NCI-H82 (cell line): ENCODE results near the gene GNE.
"Not testable (repeated sequence)": the region's sequence is repeated elsewhere in the genome, so short reads cannot be mapped to it uniquely, and the experiment has no call there.

Experiments used
- DNase-seq: peaks from one replicate; lab custom pipeline; 2025; lab: John Stamatoyannopoulos, UW

The GNE gene, protein sequence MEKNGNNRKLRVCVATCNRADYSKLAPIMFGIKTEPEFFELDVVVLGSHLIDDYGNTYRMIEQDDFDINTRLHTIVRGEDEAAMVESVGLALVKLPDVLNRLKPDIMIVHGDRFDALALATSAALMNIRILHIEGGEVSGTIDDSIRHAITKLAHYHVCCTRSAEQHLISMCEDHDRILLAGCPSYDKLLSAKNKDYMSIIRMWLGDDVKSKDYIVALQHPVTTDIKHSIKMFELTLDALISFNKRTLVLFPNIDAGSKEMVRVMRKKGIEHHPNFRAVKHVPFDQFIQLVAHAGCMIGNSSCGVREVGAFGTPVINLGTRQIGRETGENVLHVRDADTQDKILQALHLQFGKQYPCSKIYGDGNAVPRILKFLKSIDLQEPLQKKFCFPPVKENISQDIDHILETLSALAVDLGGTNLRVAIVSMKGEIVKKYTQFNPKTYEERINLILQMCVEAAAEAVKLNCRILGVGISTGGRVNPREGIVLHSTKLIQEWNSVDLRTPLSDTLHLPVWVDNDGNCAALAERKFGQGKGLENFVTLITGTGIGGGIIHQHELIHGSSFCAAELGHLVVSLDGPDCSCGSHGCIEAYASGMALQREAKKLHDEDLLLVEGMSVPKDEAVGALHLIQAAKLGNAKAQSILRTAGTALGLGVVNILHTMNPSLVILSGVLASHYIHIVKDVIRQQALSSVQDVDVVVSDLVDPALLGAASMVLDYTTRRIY

DNA sequence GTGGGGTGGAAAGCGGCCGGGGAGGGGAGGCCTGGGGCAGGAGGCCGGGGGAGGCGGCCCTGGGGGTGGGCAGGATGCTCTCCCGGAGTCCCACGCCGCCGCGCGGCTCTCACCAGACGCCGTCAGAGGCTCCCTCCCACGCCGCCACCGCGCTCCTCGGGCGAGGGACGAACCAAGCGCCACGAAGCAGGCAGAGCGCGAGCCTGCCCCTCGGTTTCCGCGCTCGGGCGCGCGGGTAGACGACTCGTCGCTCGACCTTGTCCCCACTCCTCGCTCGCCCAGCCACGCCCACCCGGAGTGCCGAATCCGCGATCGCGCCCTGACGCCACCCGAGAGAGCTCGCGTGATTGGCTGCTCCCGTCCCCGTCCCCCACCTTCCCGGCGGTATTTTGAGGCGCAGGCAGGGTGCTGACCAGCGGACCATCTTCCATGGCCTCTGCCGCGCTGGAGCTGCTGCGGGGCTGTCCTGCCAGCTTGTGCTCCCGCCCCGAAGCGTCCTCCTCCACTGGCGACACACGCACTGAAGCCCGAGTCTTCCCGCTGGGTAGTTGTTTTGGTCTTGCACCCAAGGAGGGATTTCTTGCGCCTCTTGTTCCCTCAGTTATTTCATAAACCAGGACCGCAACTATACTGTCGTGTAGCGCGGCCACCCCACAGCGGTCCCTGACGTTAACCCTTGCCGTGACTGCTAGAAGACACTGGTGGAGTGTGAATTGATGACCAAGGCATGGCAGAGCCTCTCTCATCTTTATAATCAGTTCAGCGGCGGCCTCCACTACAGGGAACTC lies at the start of gene GNE:
Gene GNE, minus strand, starts transcription at position 241 of the 788 bp plus-strand sequence. CDS start 9,093 bp downstream, outside the sequence.
- DNase-seq, result peak; percentile 94

DNA sequence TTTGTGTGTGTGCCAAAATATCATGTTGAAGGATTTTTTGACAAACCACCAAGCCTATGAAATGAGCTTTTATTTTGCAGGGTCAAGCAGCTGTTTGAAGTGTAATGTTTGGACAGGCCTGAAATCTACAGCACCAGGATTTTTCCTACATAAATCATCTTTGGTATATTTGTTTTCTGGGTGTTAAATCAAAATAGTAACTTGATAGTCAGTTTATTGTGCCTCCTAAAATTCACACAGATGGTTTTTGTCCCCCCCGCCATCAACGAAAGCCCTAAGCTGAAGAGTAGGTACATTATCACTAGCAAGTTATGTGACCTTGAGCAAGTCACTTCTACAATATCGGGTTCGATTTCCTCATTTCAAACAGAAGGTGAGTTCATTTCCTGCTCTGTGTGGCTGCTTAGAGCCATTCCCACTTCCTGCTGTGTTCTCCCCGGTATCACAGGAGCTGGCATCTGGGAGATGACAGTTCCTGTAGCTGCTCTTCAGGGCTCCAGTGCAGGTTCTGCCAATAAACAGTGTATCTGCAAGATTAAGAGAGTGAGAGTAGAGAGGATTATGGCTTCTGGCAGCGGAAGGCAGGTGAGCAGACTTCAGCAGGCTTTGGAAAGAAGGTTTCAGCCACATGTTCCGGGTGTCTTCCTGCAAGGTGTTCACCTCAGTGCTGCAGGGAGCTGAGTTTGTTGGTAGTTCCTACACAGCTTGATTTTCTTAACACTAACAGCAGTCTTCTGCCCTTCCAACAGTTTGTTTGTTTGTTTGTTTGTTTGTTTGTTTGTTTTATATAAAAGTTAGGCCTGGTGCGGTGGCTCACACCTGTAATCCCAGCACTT lies 48.4 kb upstream of the GNE start:
- DNase-seq, result peak; percentile 61

DNA sequence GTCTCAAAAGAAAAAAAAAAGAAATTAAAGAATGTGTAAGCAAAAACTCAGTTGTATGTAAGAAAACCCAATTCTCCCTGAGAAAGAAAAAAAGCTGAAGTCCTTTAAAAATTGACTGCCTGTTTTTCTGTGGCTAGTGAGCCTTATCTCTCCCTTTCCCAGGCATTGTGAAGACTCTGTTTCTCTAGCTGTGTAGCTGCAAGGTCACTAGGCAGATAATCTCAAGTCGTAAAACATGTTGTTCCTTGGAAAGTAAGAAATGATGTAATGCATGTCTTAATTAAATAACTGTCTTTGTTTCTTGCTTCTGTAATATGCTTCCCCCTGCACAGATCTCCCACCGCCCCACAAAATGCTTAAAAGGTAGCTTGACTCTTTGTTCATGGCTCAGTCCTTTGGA lies 46.1 kb upstream of the GNE start:
- not testable (repeated sequence) for DNase-seq

DNA sequence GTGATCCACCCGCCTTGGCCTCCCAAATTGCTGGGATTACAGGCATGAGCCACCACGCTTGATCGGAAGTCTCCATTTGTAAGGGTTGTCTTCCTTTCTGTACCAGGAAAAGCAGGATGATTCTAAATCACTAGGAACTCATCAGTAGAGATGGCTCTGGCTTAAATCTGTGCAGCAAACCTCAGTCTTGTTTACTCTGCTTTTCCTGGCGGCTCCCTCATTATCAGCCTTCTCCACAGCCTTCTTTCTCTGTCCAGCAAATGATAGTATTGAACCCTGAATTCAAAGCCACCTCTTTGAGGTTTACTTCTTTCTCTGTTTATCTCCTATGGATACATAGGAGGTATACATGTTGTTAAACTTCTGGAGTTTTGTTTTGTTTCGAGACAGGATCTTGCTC lies 43.0 kb upstream of the GNE start:
- DNase-seq, result no peak

DNA sequence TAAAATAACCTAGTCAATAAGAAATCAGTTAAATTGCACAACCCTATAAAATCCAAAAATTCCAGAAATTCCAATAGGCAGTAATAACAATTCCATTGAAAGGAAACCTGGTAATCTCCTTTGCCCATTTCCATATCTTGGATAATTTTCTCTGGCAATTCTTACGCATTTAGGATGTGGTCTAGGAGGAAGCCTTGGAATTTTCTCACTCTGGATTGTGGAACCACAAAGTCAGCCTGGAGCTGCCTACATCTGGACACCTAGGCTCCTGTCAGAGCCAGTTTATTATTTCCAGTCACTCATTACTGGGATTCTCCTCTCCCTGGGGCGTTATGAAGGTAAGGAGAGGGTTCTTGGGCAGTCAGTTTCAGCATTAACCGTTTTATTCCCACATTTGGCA lies 40.3 kb upstream of the GNE start:
- DNase-seq, result no peak

DNA sequence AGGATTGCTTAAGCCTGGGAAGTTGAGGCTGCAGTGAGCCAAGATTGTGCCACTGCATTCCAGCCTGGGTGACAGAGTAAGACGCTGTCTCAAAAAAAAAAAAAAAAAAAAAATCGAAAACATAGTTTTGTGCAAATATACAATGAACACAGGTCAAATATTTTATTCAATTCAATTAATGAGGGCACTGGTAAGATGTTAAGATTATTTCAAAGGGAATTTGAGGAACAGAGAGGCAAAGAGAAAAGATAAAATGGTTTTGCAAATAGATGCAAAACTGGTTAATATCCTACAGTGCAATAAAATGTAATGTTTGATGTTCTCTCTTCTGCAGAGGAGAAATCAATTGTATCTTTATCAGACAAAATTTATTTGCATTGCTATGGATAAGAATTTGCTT lies 39.5 kb upstream of the GNE start:
- no peak for DNase-seq

DNA sequence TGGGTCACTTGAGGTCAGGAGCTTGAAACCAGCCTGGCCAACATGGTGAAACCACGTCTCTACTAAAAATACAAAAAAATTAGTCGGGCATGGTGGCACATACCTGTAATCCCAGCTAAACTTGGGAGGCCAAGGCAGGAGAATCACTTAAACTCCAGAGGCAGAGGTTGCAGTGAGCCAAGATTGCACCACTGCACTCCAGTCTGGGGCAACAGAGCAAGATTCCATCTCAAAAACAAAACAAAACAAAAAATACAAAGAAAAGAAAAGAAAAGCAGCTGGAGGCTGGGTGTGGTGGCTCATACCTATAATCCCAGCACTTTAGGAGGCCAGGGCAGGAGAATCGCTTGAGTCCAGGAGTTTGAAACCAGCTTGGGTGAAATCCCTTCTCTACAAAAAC lies 36.7 kb upstream of the GNE start:
- DNase-seq, result not testable (repeated sequence)

DNA sequence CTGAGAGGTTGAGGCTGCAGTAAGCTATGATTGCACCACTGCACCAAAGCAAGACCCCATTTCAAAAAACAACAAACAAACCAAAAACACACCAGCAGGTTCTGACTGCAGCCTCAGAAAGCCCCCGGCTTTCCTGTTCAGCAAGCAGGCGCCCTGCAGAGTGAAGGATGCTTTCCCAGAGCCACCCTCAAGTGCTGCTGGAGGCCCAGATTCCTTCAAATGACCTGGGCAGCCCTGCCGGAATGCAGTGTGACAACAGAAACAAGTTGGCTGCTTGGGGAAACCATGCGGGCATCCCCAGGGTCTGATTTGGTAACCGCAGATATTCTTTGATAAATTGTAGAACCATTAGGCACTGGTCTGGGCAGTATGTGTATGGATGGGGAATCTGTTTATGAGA lies 35.7 kb upstream of the GNE start:
- no peak for DNase-seq

DNA sequence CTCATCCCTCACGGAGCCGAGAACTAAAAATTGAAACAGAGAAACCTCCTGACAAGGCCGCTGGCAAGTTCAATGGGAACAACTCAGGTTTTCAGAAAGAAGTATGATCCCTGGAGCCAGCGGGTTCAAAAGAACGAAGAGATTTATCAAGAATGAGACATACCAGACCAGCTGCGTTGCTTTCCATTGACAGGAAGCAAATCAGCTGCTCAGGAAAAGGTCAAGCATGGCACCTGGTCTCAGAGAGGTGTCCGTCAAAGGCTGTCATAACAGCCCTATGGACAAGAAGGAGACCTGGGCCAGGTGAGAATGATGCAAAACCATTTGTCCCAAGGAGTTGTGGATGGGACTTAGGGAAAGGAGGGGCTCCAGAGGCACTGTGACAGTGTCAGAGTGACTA lies 34.9 kb upstream of the GNE start:
- DNase-seq, result no peak

DNA sequence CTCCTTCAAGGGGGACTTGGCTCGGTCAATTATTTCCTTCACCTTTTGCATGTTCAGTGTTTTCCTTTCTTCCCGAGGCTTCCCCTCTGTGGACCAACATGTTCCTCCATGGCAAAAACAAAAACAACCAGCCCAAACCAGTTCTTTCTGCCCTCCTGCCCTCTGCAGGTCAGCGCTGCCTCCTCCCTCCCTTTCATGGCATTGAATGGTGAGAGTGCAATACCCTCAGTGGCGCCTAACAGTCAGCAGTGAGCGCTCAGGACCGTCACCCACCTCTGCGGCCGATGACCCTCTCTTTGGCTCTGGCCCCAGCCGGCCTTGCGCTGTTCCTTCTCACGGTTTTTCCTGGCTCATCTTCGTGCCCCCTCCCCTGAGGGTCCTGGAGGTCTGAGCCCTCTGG lies 34.4 kb upstream of the GNE start:
- no peak for DNase-seq

DNA sequence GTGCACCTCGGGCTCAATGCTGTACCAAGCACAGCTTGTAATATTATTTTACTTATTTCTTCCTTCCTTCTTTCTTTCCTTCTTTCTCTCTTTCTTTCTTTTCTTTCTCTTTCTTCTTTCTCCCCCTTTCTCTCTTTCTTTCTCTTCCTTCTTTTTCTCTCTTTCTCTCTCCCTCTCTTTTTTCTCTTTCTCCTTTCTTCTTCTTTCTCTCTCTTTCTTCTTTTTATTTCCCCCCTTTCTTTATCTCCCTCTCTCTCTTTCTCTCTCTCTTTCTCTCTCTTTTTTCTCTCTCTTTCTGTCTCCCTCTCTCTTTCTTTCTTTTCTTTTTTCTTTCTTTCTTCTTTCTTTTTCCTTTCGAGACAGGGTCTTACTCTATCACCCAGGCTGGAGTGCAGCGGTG lies 32.7 kb upstream of the GNE start:
- DNase-seq, result no peak

DNA sequence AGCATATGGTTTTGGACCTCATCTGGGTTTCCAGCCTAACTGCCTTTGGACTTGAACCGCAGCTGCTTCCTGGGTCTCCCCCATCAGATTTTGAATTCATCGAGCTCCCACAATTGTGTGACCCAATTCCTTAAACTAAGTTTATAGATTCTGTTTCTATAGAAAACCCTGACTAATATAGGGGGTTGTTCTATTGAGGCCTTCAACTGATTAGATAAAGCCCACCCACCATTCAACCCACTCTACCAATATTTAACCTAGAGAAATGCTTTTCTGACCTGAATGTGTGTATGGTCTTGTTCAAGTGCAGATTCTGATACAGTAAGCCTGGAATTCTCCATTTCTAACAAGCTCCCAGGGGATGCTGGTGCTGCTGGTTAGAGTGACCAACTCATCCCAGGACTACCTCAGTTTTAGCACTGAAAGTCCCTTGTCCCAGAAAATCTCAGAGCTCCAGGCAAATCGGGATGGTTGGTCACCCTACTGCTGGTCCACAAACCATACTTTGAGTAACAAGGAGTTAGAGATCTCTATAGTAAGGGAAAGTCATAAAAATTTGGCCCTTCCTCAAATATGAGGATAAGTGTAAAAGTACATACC lies 31.7 kb upstream of the GNE start:
- no peak for DNase-seq

DNA sequence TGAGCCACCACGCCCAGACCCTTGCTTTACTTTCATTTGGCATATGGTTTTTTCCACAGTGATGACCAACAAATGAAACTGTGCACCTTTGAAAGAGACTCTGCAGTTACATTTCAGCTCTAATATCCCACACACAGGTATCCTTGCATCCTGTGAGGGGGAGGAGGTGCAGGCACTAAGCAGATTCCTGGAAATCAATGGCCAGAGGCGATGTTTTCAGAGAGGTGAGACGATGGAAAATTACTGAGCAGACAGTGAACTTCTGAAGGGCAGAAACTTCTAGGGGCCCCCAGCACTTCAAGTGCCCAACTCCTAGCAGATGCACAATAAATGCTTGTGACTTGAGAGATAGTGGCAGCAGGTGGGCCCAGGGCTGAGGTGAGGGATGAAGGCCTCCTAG lies 29.8 kb upstream of the GNE start:
- DNase-seq, result no peak

DNA sequence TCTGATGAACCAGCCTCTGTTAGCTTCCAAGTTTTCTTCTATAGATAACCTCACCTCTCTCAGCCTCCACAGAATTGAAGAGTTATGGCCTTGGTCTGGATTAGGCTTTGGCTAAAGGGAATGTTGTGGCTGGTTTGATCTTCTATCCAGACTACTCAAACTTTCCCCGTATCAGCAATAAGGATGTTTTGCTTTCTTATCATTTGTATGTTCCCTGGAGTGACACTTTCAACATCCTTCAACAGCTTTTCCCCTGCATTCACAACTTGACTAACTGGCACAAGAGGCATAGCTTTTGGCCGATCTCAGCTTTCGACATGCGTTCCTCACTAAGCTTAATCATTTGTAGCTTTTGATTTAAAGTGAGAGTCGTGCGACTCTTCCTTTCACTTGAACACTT lies 28.1 kb upstream of the GNE start:
- no peak for DNase-seq

DNA sequence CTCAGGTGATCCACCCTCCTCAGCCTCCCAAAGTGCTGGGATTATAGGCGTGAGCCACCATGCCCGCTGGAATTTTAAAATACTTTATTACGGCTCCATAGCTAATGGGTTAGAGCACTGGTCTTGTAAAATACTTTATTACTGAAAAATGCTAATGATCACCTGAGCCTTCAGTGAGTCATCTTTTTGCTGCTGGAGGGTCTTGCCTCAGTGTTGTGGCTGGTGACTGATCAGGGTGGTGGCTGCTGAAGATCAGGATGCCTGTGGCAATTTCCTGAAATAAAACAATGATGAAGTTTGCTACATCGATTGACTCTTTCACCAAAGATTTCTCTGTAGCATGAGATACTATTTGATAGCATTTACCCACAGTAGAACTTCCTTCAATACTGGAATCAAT lies 26.0 kb upstream of the GNE start:
- DNase-seq, result no peak

DNA sequence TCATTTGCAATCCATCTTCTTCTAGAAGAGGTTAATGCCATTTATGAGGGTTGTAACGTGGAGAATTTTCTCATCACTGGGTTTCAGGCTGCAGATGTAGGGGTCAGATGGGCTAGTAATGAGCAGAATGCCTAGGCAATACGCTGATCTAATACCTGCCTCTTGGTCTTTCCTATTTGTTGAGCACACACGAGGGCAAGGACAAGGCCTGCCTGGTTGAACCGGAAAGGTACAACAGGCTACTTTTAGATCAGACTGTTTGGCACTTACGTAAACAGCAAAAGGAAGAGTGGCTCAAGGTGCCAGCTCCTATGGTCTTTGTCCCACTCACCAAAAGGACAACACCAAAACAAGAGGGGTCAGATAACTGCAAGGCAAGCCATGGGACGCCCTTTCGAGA lies 24.0 kb upstream of the GNE start:
- DNase-seq, result no peak

DNA sequence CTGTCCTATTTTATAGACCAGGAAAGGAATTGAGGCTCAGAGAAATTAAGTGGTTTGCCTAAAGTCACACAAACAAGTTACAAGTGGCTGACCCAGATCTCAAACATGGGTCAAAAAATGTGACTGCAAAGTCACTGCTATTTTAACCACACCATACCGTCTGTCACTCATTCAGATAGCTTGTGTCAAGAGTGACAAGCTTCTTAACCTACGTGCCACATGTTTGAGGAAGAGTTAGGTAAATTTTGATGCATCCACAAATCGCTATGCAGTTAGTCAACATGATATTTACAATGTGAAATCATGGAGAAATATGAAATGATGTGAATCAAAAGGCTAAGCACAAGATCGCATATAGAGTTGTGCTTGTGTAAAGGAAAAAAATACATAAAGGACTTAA lies 22.7 kb upstream of the GNE start:
- DNase-seq, result no peak

DNA sequence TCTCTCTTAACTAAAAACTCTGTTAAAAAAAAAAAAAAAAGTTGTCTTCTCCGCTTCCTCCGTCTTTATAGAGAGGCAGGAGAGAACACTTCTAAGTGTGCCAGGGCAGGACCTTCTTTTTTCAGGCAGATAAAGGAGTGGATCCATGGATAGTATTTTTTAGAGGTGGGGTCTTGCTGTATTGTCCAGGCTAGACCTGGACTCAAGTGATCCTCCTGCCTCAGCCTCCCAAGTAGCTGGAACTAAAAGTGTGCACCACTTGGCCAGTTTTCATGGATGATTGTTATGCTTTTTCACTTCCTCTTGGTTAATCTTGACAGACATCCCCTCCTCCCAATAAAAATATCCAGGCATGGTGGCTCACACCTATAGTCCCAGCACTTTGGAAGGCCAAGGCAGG lies 20.0 kb upstream of the GNE start:
- DNase-seq, result no peak

DNA sequence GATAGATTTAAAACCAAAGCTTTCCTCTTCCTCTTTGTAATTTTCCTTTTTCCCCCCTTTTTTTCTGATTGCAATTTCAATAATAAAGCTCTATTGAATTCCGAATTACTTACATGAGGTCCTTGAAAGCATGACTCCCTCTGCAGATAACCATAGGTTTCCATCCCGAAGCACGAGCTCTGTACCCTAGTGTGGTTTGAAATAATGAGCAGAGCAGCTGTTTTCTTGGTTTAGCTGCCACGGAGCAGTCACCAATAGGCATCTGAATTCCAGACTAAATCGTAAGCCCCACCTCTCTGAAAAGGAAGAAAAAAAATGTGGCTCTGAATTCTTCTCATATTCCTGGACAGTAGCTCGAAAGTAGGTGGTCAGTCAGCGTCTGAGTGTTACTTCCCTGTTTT lies 18.5 kb upstream of the GNE start:
- peak; percentile 14 for DNase-seq

DNA sequence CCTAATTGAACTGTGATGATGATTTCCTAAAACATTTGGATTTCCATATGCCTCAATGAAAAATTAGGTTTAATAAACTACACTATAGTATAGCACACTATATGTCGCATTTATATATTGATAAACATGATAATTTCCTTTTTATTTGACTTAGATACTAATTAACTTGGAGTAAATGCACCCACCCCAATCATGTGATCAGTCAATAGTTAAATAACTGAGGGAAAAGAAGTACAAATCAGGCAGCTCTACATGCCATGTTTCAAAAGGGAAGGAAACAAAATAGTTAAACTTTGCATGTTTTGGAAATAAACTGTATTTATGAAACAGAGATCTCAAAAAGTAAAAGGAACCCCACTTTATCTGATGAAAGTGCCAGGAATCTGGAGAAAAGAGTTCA lies 18.0 kb upstream of the GNE start:
- DNase-seq, result no peak

DNA sequence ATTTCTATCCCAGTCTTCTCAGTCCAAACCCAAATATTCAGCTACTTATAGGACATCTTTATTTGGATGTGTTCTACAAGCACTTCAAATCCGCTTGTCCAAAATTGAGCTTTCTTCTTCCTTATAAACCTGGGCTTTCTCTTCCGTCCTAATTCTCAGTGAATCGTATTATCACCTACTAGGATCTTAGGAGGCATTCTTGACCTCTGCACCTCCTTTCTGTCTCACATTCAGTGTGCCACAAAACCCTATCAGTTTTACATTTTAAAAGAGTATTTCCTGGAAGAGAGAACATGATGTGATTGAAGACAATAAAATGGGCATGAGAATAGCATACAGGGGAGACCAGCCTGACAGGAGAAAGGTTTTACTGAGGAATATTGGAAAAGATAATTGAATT lies 16.8 kb upstream of the GNE start:
- no peak for DNase-seq

DNA sequence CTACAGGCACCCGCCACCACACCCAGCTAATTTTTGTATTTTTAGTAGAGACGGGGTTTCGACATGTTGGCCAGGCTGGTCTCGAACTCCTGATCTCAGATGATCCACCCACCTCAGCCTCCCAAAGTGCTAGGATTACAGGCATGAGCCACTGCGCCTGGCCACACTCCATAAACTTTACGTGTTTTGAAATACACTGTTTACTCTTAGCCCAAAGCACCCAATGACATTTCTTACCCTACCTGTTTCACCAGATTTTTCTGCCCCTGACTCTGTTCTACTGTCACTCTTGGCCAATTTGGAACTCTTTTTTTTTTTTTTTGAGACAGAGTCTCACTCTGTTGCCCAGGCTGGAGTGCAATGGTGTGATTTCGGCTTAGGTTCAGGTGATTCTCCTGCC lies 15.1 kb upstream of the GNE start:
- DNase-seq, result not testable (repeated sequence)
